SKM-1 treated with dmso at 0.1 percent for 144 hours (cell line): ENCODE results near the gene PLEKHA3.
"Not testable (repeated sequence)": the region's sequence is repeated elsewhere in the genome, so short reads cannot be mapped to it uniquely, and the experiment has no call there.

ENCODE experiments used
- DNase-seq: peaks from one replicate; lab custom pipeline; 2025; ENCODE audit not compliant: unreplicated experiment; lab: John Stamatoyannopoulos, UW

The PLEKHA3 gene

DNA sequence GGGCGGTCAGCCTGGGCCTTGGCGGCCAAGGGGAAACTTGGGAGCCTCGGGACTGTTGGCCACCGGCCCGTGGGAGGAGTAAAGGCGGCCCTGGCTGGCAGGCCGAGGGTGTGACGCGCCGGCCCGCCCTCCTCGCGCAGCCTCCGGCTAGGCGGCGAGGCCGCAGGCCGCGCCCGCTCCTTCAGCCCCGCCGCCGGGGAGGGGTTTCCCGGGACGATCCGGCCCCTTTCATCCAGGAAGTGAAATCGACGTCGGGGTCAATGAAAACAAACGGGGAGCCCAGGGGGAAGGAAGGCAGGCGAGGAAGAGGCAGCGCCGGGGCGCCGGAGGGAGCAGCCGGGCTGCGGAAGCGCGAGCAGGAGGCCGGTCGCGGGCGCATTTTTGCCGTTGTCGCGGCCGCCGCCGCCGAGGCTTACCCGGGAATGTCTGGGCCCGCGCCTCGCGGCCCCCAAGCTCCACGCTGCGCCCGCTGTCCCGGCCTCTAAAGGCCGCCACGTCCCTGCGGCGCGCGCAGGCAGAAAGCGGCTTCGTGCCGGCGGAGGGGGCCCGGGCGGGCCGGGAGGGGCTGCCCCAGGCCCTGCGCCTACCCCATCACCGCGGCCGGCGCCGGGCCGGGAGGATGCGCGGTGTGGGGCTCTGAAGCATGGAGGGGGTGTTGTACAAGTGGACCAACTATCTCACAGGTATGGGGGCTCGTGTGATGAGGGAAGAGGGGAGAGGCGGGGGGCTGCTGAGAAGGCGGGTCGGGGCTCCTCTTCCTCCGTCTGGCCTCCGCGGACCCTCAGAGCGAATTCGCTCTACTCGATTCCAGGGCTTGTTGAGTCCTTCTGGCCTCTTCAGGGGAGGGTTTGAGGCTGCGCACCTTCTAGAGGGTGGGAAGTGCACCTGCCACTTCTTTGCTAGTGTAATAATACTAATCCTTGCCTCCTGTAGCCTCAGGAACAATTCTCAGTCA is at the start of gene PLEKHA3:
Gene PLEKHA3, plus strand, starts transcription at position 231 of the 955 bp plus-strand sequence. Its CDS starts 413 bp downstream, at position 644.
- DNase-seq, result peak; percentile 92

- DNase-seq, result no peak
These were observed 43.6 kb upstream of the PLEKHA3 start for GRCh38 chr2:178436662-178437061.

GRCh38 chr2:178441426-178441825 is 38.8 kb upstream of the PLEKHA3 start:
- DNase-seq, result no peak

DNA sequence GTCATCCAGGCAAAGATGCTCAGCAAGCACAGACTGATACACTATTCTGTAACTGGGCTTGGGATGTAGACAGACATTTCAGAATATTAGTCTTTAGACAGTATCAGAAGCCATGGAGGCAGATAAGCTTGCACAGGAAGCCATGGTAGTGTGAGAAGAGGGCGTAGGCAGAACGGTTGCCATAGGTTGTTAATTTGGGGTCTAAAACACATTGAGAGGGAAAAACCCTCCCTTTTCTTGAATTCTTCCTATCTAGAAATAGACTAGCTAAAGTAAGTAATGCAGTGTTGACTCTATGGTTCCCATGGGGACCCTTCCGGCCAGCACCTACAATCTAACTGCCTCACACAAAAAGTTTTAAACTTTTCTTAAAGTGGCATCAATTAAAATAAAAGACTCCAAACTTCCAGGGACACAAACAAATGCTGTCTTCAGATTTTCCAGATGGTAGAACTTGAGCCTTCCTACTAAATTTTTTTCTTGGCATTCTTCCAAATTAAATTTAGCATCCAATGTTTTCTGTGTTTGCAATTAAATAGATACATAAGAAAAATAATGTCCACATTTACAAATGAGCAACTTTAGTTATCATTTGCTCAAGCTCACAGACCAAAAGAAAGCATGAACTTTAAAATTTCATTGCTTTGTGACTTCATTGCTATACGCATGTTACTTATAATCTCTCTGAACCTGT is 31.1 kb upstream of the PLEKHA3 start:
- DNase-seq, result no peak

GRCh38 chr2:178449700-178450523 is 30.3 kb upstream of the PLEKHA3 start:
- DNase-seq, result peak; percentile 5

- DNase-seq, result no peak
These were observed 29.8 kb upstream of the PLEKHA3 start for GRCh38 chr2:178450524-178450773.

DNA sequence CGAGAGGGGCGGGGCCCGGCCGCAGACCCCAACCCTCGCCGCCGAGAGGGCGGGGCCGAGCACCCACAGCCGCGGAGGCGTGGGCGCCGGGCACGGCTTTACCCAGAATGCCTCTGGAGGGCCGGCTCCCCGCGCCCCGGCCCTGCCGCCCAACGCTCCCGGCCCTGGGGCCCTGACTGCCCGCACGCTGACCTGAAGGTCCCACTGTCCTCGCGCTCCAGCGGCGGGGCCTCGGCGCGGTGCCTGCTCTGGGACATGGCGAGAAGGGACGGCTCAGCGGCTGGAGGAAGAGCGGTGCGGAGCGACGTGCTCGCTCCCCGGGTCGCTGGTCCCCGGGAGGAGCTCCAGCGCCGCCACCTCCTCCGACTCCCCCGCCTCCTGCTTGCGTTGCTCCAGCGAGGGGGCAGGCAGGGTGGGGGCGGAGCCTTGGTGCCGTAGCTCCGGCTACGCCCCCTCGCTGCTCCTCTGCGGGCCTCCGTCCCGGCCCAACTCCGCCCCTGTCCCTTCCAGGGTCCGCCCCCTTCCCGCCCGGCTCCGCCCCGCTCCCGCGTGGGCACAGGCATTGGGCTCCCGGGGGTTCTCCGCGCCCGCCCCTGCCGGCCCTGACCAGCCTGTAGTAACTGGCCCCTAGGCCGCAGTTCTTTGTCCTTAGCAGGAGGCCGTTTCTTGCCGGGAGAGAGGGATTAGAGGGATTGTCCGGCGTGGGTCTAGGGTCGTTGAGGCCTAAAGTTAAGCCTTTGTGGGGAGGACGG is 29.3 kb upstream of the PLEKHA3 start, which contains the start of the genes PJVK and PRKRA:
Gene PJVK, plus strand, starts transcription at position 605 of the 752 bp plus-strand sequence. CDS start 2,032 bp downstream, outside the sequence.
Gene PRKRA, minus strand, starts transcription at position 402 of the 752 bp plus-strand sequence. Its CDS starts 145 bp downstream, at position 257.
- peak; percentile 93 for DNase-seq

- no peak for DNase-seq
These were observed 27.9 kb upstream of the PLEKHA3 start for GRCh38 chr2:178452334-178452733.

DNA sequence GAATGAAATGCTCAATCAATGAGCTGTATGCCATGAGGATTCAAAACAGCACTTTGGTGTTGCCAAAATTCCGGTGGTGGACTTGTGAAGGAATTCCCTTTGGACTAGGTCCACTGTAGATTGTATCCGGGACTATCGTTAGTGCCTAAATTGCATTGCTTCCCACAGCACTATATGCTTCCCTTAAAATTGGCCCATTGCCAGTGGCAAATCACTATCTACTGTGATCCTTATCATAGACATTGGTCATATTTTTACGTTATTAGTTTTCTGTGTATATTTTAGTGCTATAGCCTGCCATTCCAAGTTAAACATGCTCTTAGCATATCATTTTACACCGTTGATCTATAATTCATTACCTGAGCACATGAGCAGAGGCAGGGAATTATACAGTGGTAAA is 27.4 kb upstream of the PLEKHA3 start:
- no peak for DNase-seq

GRCh38 chr2:178455947-178456346 is 24.3 kb upstream of the PLEKHA3 start:
- DNase-seq, result no peak

GRCh38 chr2:178457390-178457886 is 22.8 kb upstream of the PLEKHA3 start:
- DNase-seq, result no peak

DNA sequence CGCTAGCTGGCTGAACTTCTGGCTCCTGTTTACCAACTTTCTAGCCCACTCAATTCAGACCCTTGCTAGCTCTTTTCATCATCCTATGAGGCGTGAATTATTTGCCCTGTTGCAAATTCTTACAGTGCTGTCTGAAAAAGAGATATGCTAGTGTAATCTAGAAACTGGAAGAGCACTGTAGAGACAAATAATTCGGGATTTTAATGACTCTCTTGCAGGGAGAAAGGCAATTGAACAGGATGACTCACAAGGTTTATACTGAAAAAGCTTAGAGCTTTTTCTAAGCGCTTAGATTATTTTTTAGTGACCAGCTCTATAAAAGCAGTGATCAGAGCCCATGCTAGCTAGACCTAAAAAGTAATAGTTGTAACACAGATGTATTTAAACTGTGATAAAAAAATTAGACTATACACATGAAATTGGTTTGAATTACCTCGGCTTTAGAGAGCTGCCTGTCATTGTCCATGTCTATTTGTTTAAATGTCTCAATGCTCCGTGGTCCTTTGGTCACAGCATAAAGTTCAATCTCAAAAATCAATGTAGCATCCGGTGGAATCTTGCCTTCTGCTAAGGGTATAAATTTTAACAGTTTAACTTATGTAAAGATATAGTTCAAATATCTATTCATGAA is 10.9 kb upstream of the PLEKHA3 start:
- no peak for DNase-seq

DNA sequence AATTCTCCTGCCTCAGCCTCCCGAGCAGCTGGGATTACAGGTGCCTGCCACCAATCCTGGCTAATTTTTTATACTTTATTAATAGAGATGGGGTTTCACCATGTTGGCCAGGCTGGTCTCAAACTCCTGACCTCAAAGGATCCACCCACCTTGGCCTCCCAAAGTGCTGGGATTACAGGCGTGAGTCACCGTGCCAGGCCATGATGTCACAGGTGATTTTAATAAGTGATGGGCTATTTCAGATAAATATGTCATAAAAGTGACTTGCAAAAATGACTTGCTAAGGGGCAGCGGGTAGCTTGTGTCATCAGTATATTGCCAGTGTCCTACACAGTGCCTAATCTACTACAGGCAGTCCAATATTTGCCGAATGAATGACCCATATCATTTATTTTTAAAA is 8.9 kb upstream of the PLEKHA3 start:
- not testable (repeated sequence) for DNase-seq

DNA sequence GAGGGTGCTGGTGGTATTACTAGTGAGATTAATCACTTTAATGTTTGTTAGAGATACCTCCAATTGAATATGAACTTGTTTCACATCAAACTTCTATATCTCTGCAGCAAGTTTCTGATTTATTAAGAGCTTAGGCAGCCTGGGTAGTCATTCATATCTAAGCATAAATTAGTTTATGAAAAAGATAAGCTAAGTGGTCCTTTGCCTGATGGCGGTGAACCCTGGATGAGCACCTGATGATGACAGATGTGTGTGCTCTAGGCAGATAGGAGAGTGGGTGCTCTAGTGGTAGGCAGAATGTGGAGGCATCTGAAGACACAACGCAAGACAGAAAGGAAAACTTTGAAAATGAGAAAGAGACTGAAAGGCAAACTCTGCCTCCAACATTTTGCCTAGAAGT is 6.9 kb upstream of the PLEKHA3 start:
- no peak for DNase-seq

DNA sequence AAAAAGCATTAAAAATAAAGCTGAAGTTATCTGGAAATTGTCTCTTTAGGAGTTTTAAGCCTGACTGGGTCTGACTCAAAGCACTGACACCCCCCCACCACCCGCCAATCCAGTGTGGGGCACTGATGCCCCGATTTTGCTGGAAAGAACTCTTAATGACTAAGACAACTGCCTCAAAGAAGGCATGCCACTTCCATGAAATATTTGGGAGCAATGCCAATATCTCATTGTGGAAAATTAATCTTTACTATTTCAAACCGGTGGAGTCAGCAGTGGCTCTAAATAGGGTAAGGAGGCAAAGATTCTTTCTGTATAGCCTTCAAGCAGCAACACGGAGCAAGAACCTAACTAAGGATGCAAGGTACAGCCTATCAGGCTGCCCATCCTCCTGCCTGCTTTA is 6.3 kb upstream of the PLEKHA3 start:
- no peak for DNase-seq

GRCh38 chr2:178474560-178474959 is 5.7 kb upstream of the PLEKHA3 start:
- no peak for DNase-seq

DNA sequence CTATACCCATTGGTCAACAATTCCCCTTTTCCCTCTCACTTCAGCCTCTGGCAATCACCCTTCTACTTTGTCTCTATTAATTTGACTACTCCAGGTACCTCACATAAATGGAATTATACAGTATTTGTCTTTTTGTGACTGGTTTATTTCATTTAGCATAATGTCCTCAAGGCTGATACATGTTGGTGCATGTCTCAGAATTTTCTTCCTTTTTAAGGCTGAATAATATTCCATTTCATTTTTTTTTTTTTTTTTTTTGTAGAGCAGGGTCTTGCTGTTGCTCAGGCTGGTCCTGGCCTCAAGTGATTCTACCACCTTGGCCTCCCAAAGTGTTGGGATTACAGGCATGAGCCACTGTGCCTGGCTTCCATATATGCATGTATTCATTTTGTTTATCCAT is 3.8 kb upstream of the PLEKHA3 start:
- no peak for DNase-seq

- DNase-seq, result no peak
These were observed 2.7 kb upstream of the PLEKHA3 start for GRCh38 chr2:178477443-178478129.

DNA sequence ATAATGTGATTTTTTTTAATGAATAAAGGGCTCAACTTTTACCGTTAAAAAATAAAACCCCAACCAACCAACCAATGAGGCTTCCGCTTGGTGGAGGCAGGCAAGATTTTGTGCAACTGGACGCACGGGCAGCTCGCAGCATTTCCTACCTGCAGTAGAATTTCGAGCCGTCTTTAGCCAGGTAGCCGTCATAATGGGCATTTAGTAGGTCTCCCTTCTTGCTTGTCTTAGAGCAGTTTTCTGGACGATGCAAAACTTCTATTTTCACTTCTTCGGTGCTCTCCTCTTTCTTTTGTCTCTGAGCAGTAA is 2.2 kb upstream of the PLEKHA3 start:
- no peak for DNase-seq
